IMR-90 (cell line): ENCODE data around the gene TCFL5. TPM values are rescaled to one million over a fixed set of nuclear protein-coding genes. Genes with fewer than 3 reads are reported as not detected.

Experiments used
- ATAC-seq: fragments of 200-7000 bp; cut with Tn5 transposase; 2 replicates; pipeline ENCODE4 v1.9.1; 2020; ENCODE audit warnings: low read depth, mild to moderate bottlenecking, moderate library complexity
- BruUV-seq: library from RNA; stranded (reverse); fragments of 400-500 nt; replicated peaks from 2 replicates; lab custom pipeline; 2021; lab: Mats Ljungman, UMichigan
- CTCF ChIA-PET: fragments of 300-600 bp; formaldehyde crosslinking; extraction: SDS; loops from one replicate; lab custom pipeline; 2021; ENCODE audit warnings: antibody characterized with exemption; lab: Yijun Ruan, JAX
- POLR2A ChIA-PET: fragments of 300-600 bp; sonication (Branson Sonifier 250); formaldehyde crosslinking; loops from one replicate; lab custom pipeline; 2022; ENCODE audit warnings: antibody characterized with exemption; ENCODE audit not compliant: unreplicated experiment; lab: Charles Lee
- DNase-seq: peaks from one replicate; pipeline ENCODE4 v3.0.0; 2013
- H2AFZ ChIP-seq: replicated peaks from 2 replicates; pipeline ENCODE3; 2013; ENCODE audit warnings: low read length, mild to moderate bottlenecking; ENCODE audit not compliant: poor library complexity
- H2AK5ac ChIP-seq: 2 replicates; pipeline ENCODE4 v1.6.1; 2013; ENCODE audit warnings: low read depth, low read length, inconsistent platforms
- H2AK9ac ChIP-seq: replicated peaks from 2 replicates; pipeline ENCODE3; 2013; ENCODE audit warnings: mild to moderate bottlenecking, low read depth, low read length, moderate library complexity; ENCODE audit not compliant: poor library complexity
- H2BK120ac ChIP-seq: 2 replicates; pipeline ENCODE4 v1.6.1; 2013; ENCODE audit warnings: low read depth, low read length, inconsistent platforms
- H2BK15ac ChIP-seq: 3 replicates; pipeline ENCODE4 v1.6.1; 2013; ENCODE audit warnings: low read depth, low read length, inconsistent platforms
- H2BK20ac ChIP-seq: 2 replicates; pipeline ENCODE4 v1.6.1; 2013; ENCODE audit warnings: low read depth, mild to moderate bottlenecking, inconsistent platforms, low read length, moderate library complexity
- H2BK5ac ChIP-seq: 2 replicates; pipeline ENCODE4 v1.6.1; 2013; ENCODE audit warnings: mild to moderate bottlenecking, low read depth, low read length, inconsistent platforms; ENCODE audit not compliant: poor library complexity, severe bottlenecking
- H3K14ac ChIP-seq: replicated peaks from 2 replicates; pipeline ENCODE4 v1.6.1; 2013; ENCODE audit warnings: low read depth, low read length, inconsistent platforms
- H3K18ac ChIP-seq: 2 replicates; pipeline ENCODE4 v1.6.1; 2013; ENCODE audit warnings: low read depth, low read length, control low read depth
- H3K23ac ChIP-seq: 2 replicates; pipeline ENCODE4 v1.6.1; 2013; ENCODE audit warnings: low read depth, low read length, inconsistent platforms
- H3K27ac ChIP-seq: 2 replicates; pipeline ENCODE4 v1.5.1; 2013; ENCODE audit warnings: mild to moderate bottlenecking, control low read depth, low read length; ENCODE audit not compliant: insufficient read depth
- H3K27me3 ChIP-seq: 2 replicates; pipeline ENCODE4 v1.6.1; 2013; ENCODE audit warnings: low read length; ENCODE audit not compliant: control insufficient read depth, insufficient read depth
- H3K36me3 ChIP-seq: 2 replicates; pipeline ENCODE4 v1.6.1; 2013; ENCODE audit warnings: low read length, mixed read lengths; ENCODE audit not compliant: control insufficient read depth, insufficient read depth
- H3K4ac ChIP-seq: 2 replicates; pipeline ENCODE4 v1.6.1; 2013; ENCODE audit warnings: low read depth, low read length, inconsistent platforms
- H3K4me1 ChIP-seq: 2 replicates; pipeline ENCODE4 v1.6.1; 2013; ENCODE audit warnings: low read length, mixed read lengths; ENCODE audit not compliant: control insufficient read depth, insufficient read depth
- H3K4me2 ChIP-seq: 2 replicates; pipeline ENCODE4 v1.6.1; 2013; ENCODE audit warnings: low read depth, mild to moderate bottlenecking, control low read depth, low read length, moderate library complexity
- H3K4me3 ChIP-seq: 2 replicates; pipeline ENCODE4 v1.5.1; 2013; ENCODE audit warnings: low read depth, mild to moderate bottlenecking, control low read depth, low read length, moderate library complexity; ENCODE audit not compliant: insufficient read depth
- H3K56ac ChIP-seq: 2 replicates; pipeline ENCODE4 v1.6.1; 2013; ENCODE audit warnings: low read length, inconsistent platforms; ENCODE audit not compliant: insufficient read depth; ENCODE audit errors: extremely low read depth
- H3K79me1 ChIP-seq, 2 experiments: 2 replicates each; pipeline ENCODE4 v1.6.1; 2013; ENCODE audit warnings: low read length in 2 of 2, inconsistent platforms in 1 of 2, low read depth in 1 of 2
- H3K9ac ChIP-seq: 2 replicates; pipeline ENCODE4 v1.6.1; 2013; ENCODE audit warnings: low read depth, low read length, control low read depth
- H3K9me1 ChIP-seq: 2 replicates; pipeline ENCODE4 v1.6.1; 2013; ENCODE audit warnings: low read length, inconsistent platforms; ENCODE audit not compliant: insufficient read depth
- H3K9me3 ChIP-seq: 2 replicates; pipeline ENCODE4 v1.6.1; 2013; ENCODE audit warnings: low read length; ENCODE audit not compliant: control insufficient read depth, insufficient read depth
- H4K20me1 ChIP-seq: 2 replicates; pipeline ENCODE4 v1.6.1; 2013; ENCODE audit warnings: low read length, inconsistent platforms; ENCODE audit not compliant: insufficient read depth
- H4K5ac ChIP-seq: 2 replicates; pipeline ENCODE4 v1.6.1; 2013; ENCODE audit warnings: mild to moderate bottlenecking, low read depth, low read length, control low read depth
- H4K8ac ChIP-seq, 2 experiments: 2 replicates each; pipeline ENCODE4 v1.6.1; 2013; ENCODE audit warnings: low read depth in 2 of 2, low read length in 2 of 2, control low read depth in 1 of 2, inconsistent platforms in 1 of 2
- H4K91ac ChIP-seq: 2 replicates; pipeline ENCODE4 v1.6.1; 2013; ENCODE audit warnings: low read depth, low read length, inconsistent platforms; ENCODE audit not compliant: insufficient read depth
- NFE2L2 ChIP-seq: fragments of 150-350 bp; IDR thresholded peaks from 2 replicates; pipeline ENCODE4 v1.6.1; 2016; ENCODE audit warnings: low read depth, mild to moderate bottlenecking, low read length
- USF2 ChIP-seq: fragments of 150-350 bp; IDR thresholded peaks from 2 replicates; pipeline ENCODE4 v1.6.1; 2017; ENCODE audit warnings: mild to moderate bottlenecking, antibody characterized with exemption, low read length, low read depth
- WGBS, 2 experiments: methylation state at CpG; one replicate each; pipeline versions ENCODE4 v1.1.5 to v1.1.7; 2013; ENCODE audit warnings: missing lambda C conversion rate in 2 of 2; ENCODE audit not compliant: insufficient read length in 1 of 2; ENCODE audit errors: extremely low coverage in 2 of 2; 5-methylcytosine and 5-hydroxymethylcytosine counted together
- dilution Hi-C: fragments of 300-500 bp; cut with HindIII; formaldehyde crosslinking; loops from one replicate; pipeline ENCODE4 v1.14.3; 2018; ENCODE audit warnings: low sequenced_read_pairs; ENCODE audit not compliant: unreplicated experiment
- in situ Hi-C: fragments of 300-500 bp; cut with MboI; formaldehyde crosslinking; loops from 3 replicates; pipeline ENCODE4 v1.14.3; 2019; ENCODE audit warnings: low sequenced_read_pairs, inconsistent platforms, mixed read lengths
- intact Hi-C: fragments of 100-400 bp; cut with micrococcal nuclease; formaldehyde crosslinking; loops from 2 replicates; pipeline ENCODE4 v1.10.0; 2022
- polyA plus RNA-seq, 3 experiments: library from polyadenylated mRNA; depleted of rRNA; stranded (reverse); fragments of >200 nt; gene quantifications; 2 replicates each; pipeline ENCODE4 v1.2.3, GENCODE V29; 2012; ENCODE audit warnings: low replicate concordance in 1 of 3
- total RNA-seq: library from RNA; depleted of rRNA; stranded (reverse); fragments of >200 nt; gene quantifications from 2 replicates; pipeline ENCODE4 v1.2.3, GENCODE V29; 2012

Gene TCFL5
- total and polyA plus RNA-seq, 2 of the 4 experiments (the other 2 are of a cell fraction), result 6.0 to 8.2 TPM

DNA sequence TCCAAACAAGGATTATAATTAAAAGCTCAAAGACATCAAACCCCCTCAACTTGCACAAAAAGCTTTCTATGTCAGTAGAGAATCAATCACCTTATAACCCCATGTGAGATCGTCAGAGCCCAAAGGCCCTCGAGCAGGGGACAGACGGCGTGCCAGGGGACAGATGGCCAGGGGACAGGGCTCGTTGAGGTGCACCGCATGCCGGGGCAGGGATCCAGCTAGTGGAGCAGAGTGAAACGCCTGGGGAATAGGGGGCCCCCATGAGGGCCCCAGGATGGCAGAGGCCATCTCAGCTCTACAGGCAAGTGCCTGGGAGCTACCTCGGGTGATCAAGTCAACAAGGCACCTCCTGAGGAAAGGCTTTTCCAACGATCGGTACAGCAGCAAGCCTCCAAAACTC lies 36.0 kb upstream of the TCFL5 start:
- ChIA-PET POLR2A (no interaction called here), CTCF (no interaction called here)
- DNase-seq, result no peak
- Histone ChIP-seq H2AK9ac (no peak overlapping the region), H2AK5ac (no peak overlapping the region), H4K5ac (no peak overlapping the region), H3K23ac (no peak overlapping the region), H3K56ac (no peak overlapping the region), H3K36me3 (peaks cover 46% of the 10 kb centered on the region), H3K4me3 (no peak overlapping the region), H3K27ac (no peak overlapping the region), H3K18ac (no peak overlapping the region), H2BK15ac (no peak overlapping the region), H2BK20ac (no peak overlapping the region), H3K4me2 (no peak overlapping the region), H3K9me1 (peaks cover 3% of the 10 kb centered on the region), H3K4me1 (peaks cover 17% of the 10 kb centered on the region), H3K4ac (no peak overlapping the region), H2AFZ (no peak overlapping the region), H3K27me3 (no peaks in the 10 kb centered on the region), H3K9me3 (no peaks in the 10 kb centered on the region), H2BK5ac (no peak overlapping the region), H3K14ac (no peak overlapping the region), H2BK120ac (no peak overlapping the region), H4K91ac (no peak overlapping the region), H4K8ac (no peak overlapping the region), H3K79me1 (peaks cover 17 to 66% of the 10 kb centered on the region in 2 experiments), H4K20me1 (peaks cover 25% of the 10 kb centered on the region), H3K9ac (no peak overlapping the region)
- in situ Hi-C loops, result no loop called here
- dilution Hi-C loops, result no loop called here
- intact Hi-C loops, result no loop called here
- BruUV-seq, result no TSS peak
- ATAC-seq, result no peak
- WGBS, 2 experiments, result 87% methylated on average over 6 of the region's 11 CpGs; no CpG with 5 or more reads in 1 of the 2 experiments
- no peak for TF ChIP-seq NFE2L2
- no peak for TF ChIP-seq USF2
